T-helper 1 cell treated with Interleukin-12 subunit alpha and Interleukin-12 subunit beta and Interleukin-4 antibody, amounts not matched to agents 30 ng/mL and 1 ng/mL, for 36 hours (primary cell): ENCODE data around the gene KLRC2. TPM values are rescaled to one million over a fixed set of nuclear protein-coding genes. Genes with fewer than 3 reads are reported as not detected.
"Not testable (repeated sequence)": the region's sequence is repeated elsewhere in the genome, so short reads cannot be mapped to it uniquely, and the experiment has no call there.

Experiments used
- intact Hi-C: fragments of 100-400 bp; cut with micrococcal nuclease; formaldehyde crosslinking; loops from one replicate; pipeline ENCODE4 v1.15.1; 2024
- total RNA-seq: library from RNA; stranded (reverse); gene quantifications from 2 replicates; pipeline ENCODE4 v1.2.3, GENCODE V29; 2022

The KLRC2 gene
- total RNA-seq, result not detected in 2 replicates

DNA sequence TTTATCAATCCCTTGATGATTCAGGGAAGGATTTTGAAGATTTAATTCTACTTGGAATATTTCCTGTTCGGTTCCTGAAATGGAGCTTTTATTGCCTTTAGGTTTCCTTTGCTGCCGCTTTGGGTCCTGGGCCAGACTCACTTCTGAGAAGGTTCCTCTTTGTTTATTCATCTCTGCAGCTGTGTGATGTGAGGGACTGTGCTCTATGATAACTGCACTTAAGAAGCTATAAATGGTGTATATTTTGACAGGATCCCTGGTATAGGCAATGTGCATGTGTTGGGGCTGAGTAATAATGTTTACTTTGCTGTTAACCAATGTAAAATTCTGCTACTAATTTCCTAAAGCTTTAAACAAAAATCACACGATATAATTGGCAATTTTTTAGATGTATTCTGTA is at the start of gene KLRC2:
TSS of gene KLRC2 (minus strand) at position 195 of the 400 bp plus-strand sequence. CDS start at position 171, 24 bp downstream.
- intact Hi-C loops, result not testable (repeated sequence)

DNA sequence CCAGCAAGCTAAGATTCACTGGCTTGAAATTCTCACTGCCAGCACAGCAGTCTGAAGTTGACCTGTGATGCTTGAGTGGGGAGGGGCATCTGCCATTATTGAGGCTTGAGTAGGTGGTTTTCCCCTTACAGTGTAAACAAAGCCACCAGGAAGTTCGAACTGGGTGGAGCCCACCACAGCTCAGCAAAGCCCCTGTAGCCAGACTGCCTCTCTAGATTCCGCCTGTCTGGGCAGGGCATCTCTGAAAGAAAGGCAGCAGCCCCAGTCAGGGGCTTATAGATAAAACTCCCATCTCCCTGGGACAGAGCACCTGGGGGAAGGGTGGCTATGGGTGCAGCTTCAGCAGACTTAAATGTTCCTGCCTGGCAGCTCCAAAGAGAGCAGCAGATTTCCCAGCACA is 46.1 kb upstream of the KLRC2 start:
- intact Hi-C loops, result not testable (repeated sequence)

DNA sequence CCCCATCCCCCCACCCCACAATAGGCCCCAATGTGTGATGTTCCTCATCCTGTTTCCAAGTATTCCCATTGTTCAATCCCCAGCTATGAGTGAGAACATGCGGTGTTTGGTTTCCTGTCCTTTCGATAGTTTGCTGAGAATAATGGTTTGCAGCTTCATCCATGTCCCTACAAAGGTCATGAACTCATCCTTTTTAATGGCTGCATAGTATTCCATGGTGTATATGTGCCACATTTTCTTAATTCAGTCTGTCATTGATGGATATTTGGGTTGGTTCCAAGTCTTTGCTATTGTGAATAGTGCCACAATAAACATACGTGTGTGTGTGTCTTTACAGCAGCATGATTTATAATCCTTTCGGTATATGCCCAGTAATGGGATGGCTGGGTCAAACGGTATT is 37.0 kb upstream of the KLRC2 start:
- intact Hi-C loops, result not testable (repeated sequence)

DNA sequence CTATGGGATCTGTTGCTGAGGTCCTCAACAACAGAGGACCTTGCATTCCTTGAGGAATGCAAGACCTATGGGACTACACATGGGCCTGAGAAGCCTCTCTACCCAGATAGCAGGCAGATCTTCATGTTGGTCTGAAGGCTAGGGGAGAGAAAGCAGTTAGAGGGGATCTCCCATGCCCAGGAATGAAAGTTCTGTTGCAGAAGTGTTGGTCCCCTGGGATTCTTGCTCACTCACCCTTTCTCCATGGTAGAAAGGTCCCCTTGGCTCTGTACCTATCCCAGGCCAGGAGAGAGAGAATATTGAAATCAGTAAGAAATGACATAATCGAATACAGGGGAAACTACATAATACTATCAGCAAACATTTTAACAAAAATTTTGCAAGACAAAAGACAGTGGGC is 33.9 kb upstream of the KLRC2 start:
- intact Hi-C loops, result no loop called here

DNA sequence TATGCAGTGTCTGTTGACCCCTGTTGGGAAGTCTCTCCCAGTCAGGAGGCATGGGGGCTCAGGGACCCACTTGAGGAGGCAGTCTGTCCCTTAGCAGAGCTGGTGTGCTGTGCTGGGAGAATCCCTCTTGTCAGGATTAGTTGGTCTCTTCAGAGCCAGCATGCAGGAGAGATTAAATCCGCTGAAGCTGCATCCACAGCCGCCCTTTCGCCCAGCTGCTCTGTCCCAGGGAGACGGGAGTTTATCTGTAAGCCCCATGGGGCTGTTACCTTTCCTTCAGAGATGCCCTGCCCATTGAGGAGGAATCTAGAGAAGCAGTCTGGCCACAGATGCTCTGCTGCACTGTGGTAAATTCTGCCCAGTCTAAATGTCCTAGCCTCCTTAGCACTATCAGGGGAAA is 30.5 kb upstream of the KLRC2 start:
- intact Hi-C loops, result no loop called here

DNA sequence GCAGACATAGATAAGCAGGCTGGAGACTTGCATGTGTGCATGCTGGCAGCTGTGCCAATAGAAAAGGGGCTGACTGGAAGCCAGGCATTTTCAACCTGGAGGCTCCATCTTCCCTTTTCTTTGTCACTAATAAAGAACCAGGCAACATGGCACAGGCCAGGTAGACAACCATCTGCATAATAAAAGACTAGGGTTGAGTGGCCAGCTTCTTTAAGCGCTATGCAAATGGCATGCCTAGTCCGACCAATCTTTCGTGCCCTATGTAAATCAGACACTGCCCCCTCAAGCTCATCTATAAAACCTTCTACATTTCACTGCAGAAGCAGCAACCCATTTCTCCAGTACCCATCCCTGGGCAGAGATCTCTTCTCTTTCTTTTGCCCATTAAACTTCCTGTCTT is 21.9 kb upstream of the KLRC2 start:
- intact Hi-C loops, result no loop called here

GRCh38 chr12:10456856-10457255 is 21.0 kb upstream of the KLRC2 start:
- intact Hi-C loops, result no loop called here

GRCh38 chr12:10455766-10456165 is 20.0 kb upstream of the KLRC2 start:
- intact Hi-C loops, result no loop called here

DNA sequence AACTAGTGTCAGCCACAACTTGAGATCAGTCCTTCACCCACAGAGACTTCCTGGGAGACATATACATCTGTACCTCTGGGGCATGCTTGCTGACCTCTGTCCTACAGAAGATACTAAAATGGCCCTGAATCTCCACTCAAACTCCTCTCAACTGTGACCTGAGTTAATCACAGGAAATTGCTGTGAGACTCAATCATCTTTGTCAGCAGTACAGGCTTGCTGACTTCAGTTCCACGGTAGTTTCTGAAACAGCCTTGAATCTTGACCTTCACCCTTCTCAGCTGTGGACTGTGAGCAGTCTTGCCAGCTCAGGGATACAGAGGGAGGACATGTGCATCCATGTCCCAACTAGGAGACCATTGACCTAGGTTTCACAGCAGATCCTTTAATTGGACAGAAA is 18.7 kb upstream of the KLRC2 start:
- intact Hi-C loops, result no loop called here

DNA sequence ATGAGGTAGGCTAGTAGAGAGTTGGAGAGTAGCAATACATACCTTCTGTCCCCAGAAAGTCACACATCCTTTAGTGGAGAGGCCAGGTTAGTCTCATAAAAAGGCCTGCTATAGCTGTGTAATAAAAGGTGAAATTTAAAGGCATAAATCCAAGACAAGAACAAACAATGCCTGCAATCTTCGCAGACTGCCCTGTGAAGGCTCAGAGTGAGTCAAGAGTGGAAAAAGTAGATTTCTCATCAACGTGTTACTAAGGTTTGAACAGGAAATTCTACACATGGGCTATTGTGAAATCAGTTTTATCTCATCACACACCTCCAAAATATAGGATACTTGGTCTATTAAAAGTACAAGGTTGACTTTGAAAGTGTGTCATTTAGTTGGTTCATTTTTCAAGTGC is 17.3 kb upstream of the KLRC2 start, which contains the start of gene KLRC1:
TSS of gene KLRC1 (minus strand) at position 222 of the 400 bp plus-strand sequence. CDS start 2,221 bp downstream, outside the sequence.
- intact Hi-C loops, result no loop called here

GRCh38 chr12:10448236-10448635 is 12.4 kb upstream of the KLRC2 start:
- intact Hi-C loops, result no loop called here

GRCh38 chr12:10446052-10446451 is 10.2 kb upstream of the KLRC2 start:
- intact Hi-C loops, result not testable (repeated sequence)

DNA sequence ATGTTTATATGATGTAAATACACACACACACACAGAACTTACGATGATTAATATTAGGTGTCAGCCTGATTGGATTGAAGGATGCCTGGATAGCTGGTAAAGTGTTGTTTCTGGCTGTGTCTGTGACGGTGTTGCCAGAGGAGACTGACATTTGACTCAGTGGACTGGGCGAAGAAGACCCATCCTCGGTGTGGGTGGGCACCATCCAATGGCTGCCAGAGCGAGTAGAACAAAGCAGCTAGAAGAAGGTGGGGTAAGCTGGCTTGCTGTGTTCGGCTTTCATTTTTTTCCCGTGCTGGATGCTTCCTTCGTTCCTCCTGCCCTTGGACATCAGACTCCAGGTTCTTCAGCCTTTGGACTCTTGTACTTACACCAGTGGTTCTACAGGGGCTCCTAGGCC is 5.3 kb upstream of the KLRC2 start:
- intact Hi-C loops, result not testable (repeated sequence)

- intact Hi-C loops, result not testable (repeated sequence)
Observed at GRCh38 chr12:10439608-10440274, 3.9 kb upstream of the KLRC2 start.

DNA sequence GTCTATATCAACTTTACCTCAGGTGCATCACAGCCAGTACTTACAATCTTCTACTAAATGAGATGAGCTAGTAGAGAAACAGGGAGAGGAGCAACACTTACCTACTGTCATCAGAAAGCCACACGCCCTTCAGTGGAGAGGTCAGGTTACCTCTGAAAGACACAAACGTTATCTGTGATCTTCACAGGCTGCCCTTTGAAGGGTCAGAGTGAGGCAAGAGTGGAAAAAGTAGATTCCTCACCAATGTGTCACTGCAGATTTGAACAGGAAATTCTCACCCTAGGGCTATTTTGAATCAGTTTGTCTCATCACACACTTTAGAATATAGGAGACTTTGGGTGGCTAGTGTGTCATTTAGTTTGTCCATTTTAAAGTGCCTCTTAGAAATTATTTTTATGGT is 1.8 kb upstream of the KLRC2 start:
- intact Hi-C loops, result not testable (repeated sequence)

DNA sequence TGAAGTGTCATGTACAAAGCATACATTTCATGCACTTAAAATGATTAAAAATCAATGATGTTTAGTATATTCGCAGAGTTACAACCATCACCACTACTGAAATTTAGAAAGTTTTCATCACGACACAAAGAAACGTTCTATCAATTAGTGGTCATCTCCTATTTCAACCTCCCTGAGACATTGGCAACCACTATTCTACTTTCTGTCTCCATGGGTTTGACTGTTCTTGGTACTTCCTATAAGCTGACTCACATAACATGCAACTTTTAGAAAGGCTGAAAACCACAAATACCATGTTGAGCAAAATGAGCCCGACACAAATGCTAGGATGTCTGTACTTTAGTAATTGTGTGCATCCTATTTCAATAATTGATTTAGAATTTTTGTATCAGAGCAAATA is 5.2 kb downstream of the KLRC2 start:
- intact Hi-C loops, result not testable (repeated sequence)

DNA sequence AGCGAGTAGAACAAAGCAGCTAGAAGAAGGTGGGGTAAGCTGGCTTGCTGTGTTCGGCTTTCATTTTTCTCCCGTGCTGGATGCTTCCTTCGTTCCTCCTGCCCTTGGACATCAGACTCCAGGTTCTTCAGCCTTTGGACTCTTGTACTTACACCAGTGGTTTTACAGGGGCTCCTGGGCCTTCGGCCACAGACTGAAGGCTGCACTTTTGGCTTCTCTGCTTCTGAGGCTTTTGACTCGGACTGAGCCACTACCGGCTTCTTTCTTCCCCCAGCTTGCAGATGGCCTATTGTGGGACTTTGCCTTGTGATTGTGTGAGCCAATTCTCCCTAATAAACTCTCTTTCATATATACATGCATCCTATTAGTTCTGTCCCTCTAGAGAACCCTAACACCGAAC is 9.9 kb downstream of the KLRC2 start:
- intact Hi-C loops, result not testable (repeated sequence)

GRCh38 chr12:10424260-10424899 is 11.4 kb downstream of the KLRC2 start:
- intact Hi-C loops, result not testable (repeated sequence)

- intact Hi-C loops, result not testable (repeated sequence)
Observed at GRCh38 chr12:10422159-10422558, 13.7 kb downstream of the KLRC2 start.

- intact Hi-C loops, result not testable (repeated sequence)
Observed at GRCh38 chr12:10420334-10420733, 15.5 kb downstream of the KLRC2 start, which contains the start of gene KLRC3. KLRC3 (minus strand) TSS chr12:10420595; CDS start chr12:10420550, 45 bp downstream.

GRCh38 chr12:10409392-10409791 is 26.4 kb downstream of the KLRC2 start, which contains the start of gene KLRC4:
KLRC4 (minus strand) TSS chr12:10409757; CDS start chr12:10409575, 182 bp downstream.
- intact Hi-C loops, result no loop called here

- intact Hi-C loops, result no loop called here
Observed at GRCh38 chr12:10408842-10409241, 27.0 kb downstream of the KLRC2 start.

DNA sequence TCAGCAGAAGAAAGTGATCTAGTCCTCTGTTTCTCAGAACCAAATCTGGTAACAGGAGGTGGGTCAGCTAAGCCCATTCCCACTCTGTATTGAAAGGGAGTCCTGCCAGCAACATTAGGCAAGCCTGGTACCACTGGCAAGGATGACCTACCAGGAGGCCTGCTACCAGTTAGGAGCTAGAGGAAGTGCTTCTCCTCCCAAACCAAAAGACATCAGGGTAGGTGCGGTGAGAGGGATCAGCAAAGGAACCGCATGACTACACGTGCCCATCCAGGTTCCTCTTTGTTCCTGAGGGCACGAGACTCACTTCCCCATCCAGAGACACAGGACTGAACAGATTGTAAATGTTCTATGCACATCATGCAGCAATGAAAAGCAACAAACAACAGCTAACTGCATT is 29.1 kb downstream of the KLRC2 start:
- intact Hi-C loops, result no loop called here
